H1 (cell line): ENCODE data around the gene TRAP1. TPM values are rescaled to one million over a fixed set of nuclear protein-coding genes. Genes with fewer than 3 reads are reported as not detected.

ENCODE experiments used
- CTCF ChIA-PET: fragments of 300-600 bp; sonication (Branson Sonifier 250); formaldehyde crosslinking; loops from one replicate; lab custom pipeline; 2021; ENCODE audit not compliant: partially characterized antibody; lab: Charles Lee
- POLR2A ChIA-PET: fragments of 300-600 bp; sonication (Branson Sonifier 250); formaldehyde crosslinking; loops from one replicate; lab custom pipeline; 2021; ENCODE audit warnings: inconsistent platforms; ENCODE audit not compliant: partially characterized antibody; lab: Charles Lee
- DNase-seq, 2 experiments: peaks; one replicate each; pipeline versions ENCODE4 v3.0.0 to v3.0.0-alpha.2; 2010 to 2022; ENCODE audit warnings: low spot score in 2 of 2, low read depth in 1 of 2, mixed read lengths in 1 of 2
- FAIRE-seq: peaks from 2 replicates; lab custom pipeline; 2011; peaks lifted over from hg19 to GRCh38; lab: Jason Lieb, UNC
- H2AFZ ChIP-seq: 2 replicates; pipeline ENCODE4 v1.8.1; 2012; ENCODE audit warnings: low read length, inconsistent platforms
- H2AK5ac ChIP-seq: 2 replicates; pipeline ENCODE4 v1.6.1; 2013; ENCODE audit warnings: low read depth, low read length
- H2BK120ac ChIP-seq: replicated peaks from 2 replicates; pipeline ENCODE3; 2013; ENCODE audit warnings: low read depth, low read length, inconsistent platforms
- H2BK12ac ChIP-seq: 2 replicates; pipeline ENCODE4 v1.6.1; 2013; ENCODE audit warnings: low read depth, low read length
- H2BK15ac ChIP-seq: 2 replicates; pipeline ENCODE4 v1.6.1; 2013; ENCODE audit warnings: low read length
- H2BK20ac ChIP-seq: 2 replicates; pipeline ENCODE4 v1.6.1; 2013; ENCODE audit warnings: low read length
- H2BK5ac ChIP-seq: 2 replicates; pipeline ENCODE4 v1.6.1; 2013; ENCODE audit warnings: low read depth, low read length
- H3K14ac ChIP-seq: 2 replicates; pipeline ENCODE4 v1.6.1; 2013; ENCODE audit warnings: inconsistent platforms; ENCODE audit not compliant: insufficient read length
- H3K18ac ChIP-seq: 2 replicates; pipeline ENCODE4 v1.6.1; 2013; ENCODE audit warnings: low read length; ENCODE audit errors: extremely low read depth
- H3K23ac ChIP-seq: 2 replicates; pipeline ENCODE4 v1.6.1; 2013; ENCODE audit warnings: inconsistent platforms; ENCODE audit not compliant: insufficient read length
- H3K23me2 ChIP-seq: 2 replicates; pipeline ENCODE4 v1.6.1; 2013; ENCODE audit warnings: low read depth, low read length
- H3K27ac ChIP-seq: 2 replicates; pipeline ENCODE4 v1.6.1; 2011; ENCODE audit warnings: low read depth, low read length, inconsistent platforms
- H3K27me3 ChIP-seq, 4 experiments: replicated peaks in 1 of 4; 1 replicate in 1 of 4; 2 replicates in 3 of 4; pipeline versions ENCODE4 v1.6.1 to v1.8.1; 2011 to 2013; ENCODE audit warnings: low read length in 3 of 4, mild to moderate bottlenecking in 3 of 4, inconsistent platforms in 2 of 4, mixed read lengths in 2 of 4, moderate library complexity in 1 of 4; ENCODE audit not compliant: control insufficient read depth in 3 of 4, insufficient read depth in 3 of 4; ENCODE audit errors: extremely low read depth in 1 of 4
- H3K36me3 ChIP-seq, 4 experiments: 2 replicates each; pipeline versions ENCODE4 v1.6.1 to v1.8.1; 2011 to 2013; ENCODE audit warnings: mild to moderate bottlenecking in 4 of 4, low read length in 3 of 4, moderate library complexity in 2 of 4, control low read depth in 1 of 4, inconsistent platforms in 1 of 4; ENCODE audit not compliant: insufficient read depth in 4 of 4, control insufficient read depth in 2 of 4
- H3K4ac ChIP-seq: replicated peaks from 2 replicates; pipeline ENCODE3; 2013; ENCODE audit warnings: low read length, low read depth, mixed read lengths, inconsistent platforms; ENCODE audit not compliant: insufficient read length
- H3K4me1 ChIP-seq, 4 experiments: replicated peaks in 1 of 4; 1 replicate in 1 of 4; 2 replicates in 3 of 4; pipeline versions ENCODE4 v1.6.1 to v1.8.1; 2011 to 2013; ENCODE audit warnings: low read length in 3 of 4, inconsistent platforms in 2 of 4, mixed read lengths in 1 of 4; ENCODE audit not compliant: insufficient read depth in 4 of 4, control insufficient read depth in 3 of 4
- H3K4me2 ChIP-seq, 2 experiments: 2 replicates each; pipeline versions ENCODE4 v1.6.1 to v1.8.1; 2011 to 2013; ENCODE audit warnings: low read depth in 2 of 2, low read length in 2 of 2, control low read depth in 1 of 2, inconsistent platforms in 1 of 2, mild to moderate bottlenecking in 1 of 2; ENCODE audit not compliant: insufficient read depth in 1 of 2
- H3K4me3 ChIP-seq, 4 experiments: fragments of 200-600, 300-600 bp in 1 of 4; sonication (generic), shearing (Covaris generic), sonication (Bioruptor Twin) in 1 of 4; 2 replicates each; pipeline versions ENCODE4 v1.5.1 to v1.8.1; 2011 to 2016; ENCODE audit warnings: low read length in 4 of 4, low read depth in 3 of 4, control low read depth in 2 of 4, inconsistent platforms in 2 of 4, mild to moderate bottlenecking in 2 of 4, mixed read lengths in 1 of 4, moderate library complexity in 1 of 4; ENCODE audit not compliant: insufficient read depth in 2 of 4; ENCODE audit errors: extremely low read depth in 1 of 4
- H3K56ac ChIP-seq: replicated peaks from 2 replicates; pipeline ENCODE3; 2013; ENCODE audit warnings: low read depth, mild to moderate bottlenecking, mixed read lengths, low read length, inconsistent platforms; ENCODE audit not compliant: insufficient read length
- H3K79me1 ChIP-seq: 2 replicates; pipeline ENCODE4 v1.6.1; 2013; ENCODE audit warnings: low read depth, low read length, control low read depth
- H3K79me2 ChIP-seq, 2 experiments: 2 replicates each; pipeline versions ENCODE4 v1.6.1 to v1.8.1; 2012 to 2013; ENCODE audit warnings: low read length in 2 of 2, mild to moderate bottlenecking in 2 of 2, inconsistent platforms in 1 of 2; ENCODE audit not compliant: insufficient read depth in 2 of 2, control insufficient read depth in 1 of 2
- H3K9ac ChIP-seq, 4 experiments: replicated peaks in 1 of 4; 1 replicate in 1 of 4; 2 replicates in 3 of 4; pipeline versions ENCODE4 v1.6.1 to v1.8.1; 2011 to 2013; ENCODE audit warnings: low read depth in 3 of 4, low read length in 3 of 4, control low read depth in 2 of 4, mild to moderate bottlenecking in 2 of 4, moderate library complexity in 2 of 4, inconsistent platforms in 1 of 4; ENCODE audit errors: extremely low read depth in 1 of 4
- H3K9me3 ChIP-seq, 2 experiments: 2 replicates each; pipeline versions ENCODE4 v1.6.1 to v1.8.1; 2012 to 2013; ENCODE audit warnings: mild to moderate bottlenecking in 2 of 2, moderate library complexity in 2 of 2, control low read depth in 1 of 2, inconsistent platforms in 1 of 2, low read depth in 1 of 2, low read length in 1 of 2, mixed read lengths in 1 of 2; ENCODE audit not compliant: insufficient read depth in 2 of 2
- H4K20me1 ChIP-seq, 2 experiments: replicated peaks in 1 of 2; 2 replicates each; pipeline versions ENCODE3 to v1.8.1; 2011 to 2013; ENCODE audit warnings: inconsistent platforms in 2 of 2, low read length in 2 of 2, mild to moderate bottlenecking in 1 of 2; ENCODE audit not compliant: insufficient read depth in 2 of 2, control insufficient read depth in 1 of 2
- H4K5ac ChIP-seq: 2 replicates; pipeline ENCODE4 v1.6.1; 2013; ENCODE audit warnings: low read length, low read depth, mixed read lengths, inconsistent platforms; ENCODE audit not compliant: insufficient read length
- H4K8ac ChIP-seq: 2 replicates; pipeline ENCODE4 v1.8.0; 2013; ENCODE audit warnings: mild to moderate bottlenecking, moderate library complexity, low read length, inconsistent platforms; ENCODE audit not compliant: insufficient read depth; ENCODE audit errors: extremely low read depth
- H4K91ac ChIP-seq: replicated peaks from 2 replicates; pipeline ENCODE3; 2013; ENCODE audit warnings: low read length, mixed read lengths, inconsistent platforms; ENCODE audit not compliant: insufficient read length
- CREB1 ChIP-seq: IDR thresholded peaks from 2 replicates; pipeline ENCODE4 v1.6.1; 2012; ENCODE audit warnings: inconsistent platforms
- EZH2 ChIP-seq: fragments of 200-600 bp; sonication (generic); IDR thresholded peaks from 2 replicates; pipeline ENCODE4 v1.7.1; 2012; ENCODE audit warnings: low read depth, mild to moderate bottlenecking, moderate library complexity, low read length, inconsistent platforms; ENCODE audit not compliant: severe bottlenecking
- FOSL1 ChIP-seq: IDR thresholded peaks from 2 replicates; pipeline ENCODE4 v1.6.1; 2011; ENCODE audit warnings: mild to moderate bottlenecking, low read depth, low read length, moderate library complexity; ENCODE audit not compliant: insufficient read depth
- KDM4A ChIP-seq: IDR thresholded peaks from one replicate; pipeline ENCODE4 v1.7.1; 2012; ENCODE audit warnings: low read depth, mild to moderate bottlenecking, moderate library complexity, low read length, inconsistent platforms; ENCODE audit not compliant: severe bottlenecking
- MAFK ChIP-seq: IDR thresholded peaks from 2 replicates; pipeline ENCODE4 v1.6.1; 2012; ENCODE audit warnings: low read depth, mild to moderate bottlenecking, improper control_type of control experiment, low read length
- POLR2A ChIP-seq, 2 experiments: IDR thresholded peaks; 1 replicate in 1 of 2; 2 replicates in 1 of 2; pipeline ENCODE4 v1.6.1; 2011; ENCODE audit warnings: low read depth in 2 of 2, low read length in 2 of 2, mild to moderate bottlenecking in 2 of 2; ENCODE audit errors: control extremely low read depth in 1 of 2
- RFX5 ChIP-seq: IDR thresholded peaks from 2 replicates; pipeline ENCODE4 v1.6.1; 2011; ENCODE audit warnings: low read depth, low read length, improper control_type of control experiment, borderline replicate concordance
- WGBS, 2 experiments: shearing (Covaris generic) in 1 of 2; methylation state at CpG; one replicate each; pipeline versions ENCODE4 v1.1.6 to v1.1.7; 2013 to 2015; ENCODE audit warnings: low lambda C conversion rate in 2 of 2, mixed read lengths in 2 of 2, inconsistent platforms in 1 of 2, low coverage in 1 of 2, missing lambda C conversion rate in 1 of 2; ENCODE audit not compliant: insufficient replicate concordance in 2 of 2, insufficient coverage in 1 of 2, insufficient read length in 1 of 2; ENCODE audit errors: extremely low coverage in 1 of 2, missing lambda C conversion rate in 1 of 2; 5-methylcytosine and 5-hydroxymethylcytosine counted together
- polyA plus RNA-seq, 7 experiments: library from polyadenylated mRNA; depleted of rRNA in 3 of 7; stranded (reverse) in 5 of 7; unstranded in 2 of 7; fragments of >200 nt in 5 of 7; fragments of 200-250 nt in 2 of 7; gene quantifications; 1 replicate in 5 of 7; 2 replicates in 1 of 7; 4 replicates in 1 of 7; pipeline versions ENCODE4 v1.2.1 to v1.2.3, GENCODE V29; 2011 to 2013; ENCODE audit warnings: missing spikeins in 2 of 7, mixed read lengths in 2 of 7
- total RNA-seq: library from RNA; stranded (reverse); fragmentation: NEBNext Ultra II Directional; extraction: Animal tissue kit (Norgen Biotek cat#: 25700); gene quantifications from 2 replicates; pipeline ENCODE4 v1.2.1, GENCODE V29; 2021

TRAP1 gene
- total and polyA plus RNA-seq, 2 of the 8 experiments (the other 6 are each of a cell fraction or from before 2014, with no cell fraction given), result 215 to 283 TPM

DNA sequence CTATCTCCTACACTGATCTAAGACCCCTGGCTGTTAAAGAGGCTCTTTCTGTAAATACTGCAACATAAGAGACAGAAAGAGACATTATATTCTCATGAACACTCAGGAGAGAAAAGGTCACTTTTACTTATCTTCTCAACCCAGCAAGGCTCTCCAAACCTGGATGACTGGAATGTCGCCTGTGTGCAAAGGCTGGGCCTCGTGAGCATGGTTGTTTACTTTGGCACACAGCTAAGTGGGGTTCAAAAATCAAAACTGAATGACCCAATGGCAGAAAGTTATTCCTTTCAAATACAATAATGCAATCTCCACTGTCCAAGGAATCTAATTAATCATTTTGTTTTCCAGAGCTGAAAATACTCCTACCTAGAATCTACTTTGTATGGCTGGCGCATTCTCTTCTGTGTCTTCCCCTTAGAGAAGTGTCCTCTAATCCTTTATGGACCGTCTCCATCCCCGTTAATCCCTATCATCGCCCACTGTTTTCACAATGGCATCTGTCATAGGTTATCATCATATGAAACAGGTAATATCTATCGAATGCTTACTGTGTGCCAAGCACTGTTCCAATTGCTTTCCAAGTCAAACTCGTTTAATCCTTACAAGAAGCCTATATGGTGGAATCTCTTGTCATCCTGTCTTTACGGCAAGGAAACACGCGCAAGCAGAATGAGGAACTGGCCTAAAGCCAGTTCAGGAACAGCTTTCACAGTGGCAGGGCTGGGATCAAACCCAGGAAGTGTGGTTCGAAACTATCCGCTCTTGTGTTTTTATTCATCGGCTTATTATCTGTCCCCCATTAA is 107.2 kb downstream of the TRAP1 start:
- Histone ChIP-seq H4K8ac (no peak overlapping the region), H3K4ac (no peak overlapping the region), H3K9ac (peak overlapping the region in 2 of 4 experiments; percentile 10 to 28; a peak in 2 of 7 replicates), H3K4me2 (peak overlapping the region; percentile 91 to 98), H3K4me1 (peaks cover 0 to 4% (median 0%) of the 10 kb centered on the region in 4 experiments; a peak in 3 of 7 replicates)
- no peak for FAIRE-seq
- no peak for TF ChIP-seq EZH2
- TF ChIP-seq FOSL1, result no peak
- TF ChIP-seq RFX5, result no peak
- no peak for TF ChIP-seq POLR2A (IDR thresholded peaks at IDR 0.05; ENCODE audit: control extremely low read depth in 1 of 2, low read depth in 2 of 2, low read length in 2 of 2)
- no peak for TF ChIP-seq MAFK
- TF ChIP-seq CREB1, result no peak
- no peak for TF ChIP-seq KDM4A
- TF ChIP-seq, all 59 proteins: peak for 0
- H2BK12ac ChIP-seq, result no peak overlapping the region
- H2AFZ ChIP-seq, result no peak overlapping the region
- no peak overlapping the region for H2BK5ac ChIP-seq
- H3K23ac ChIP-seq, result no peak overlapping the region
- peaks cover 0 to 2% of the 10 kb centered on the region in 2 experiments for H4K20me1 ChIP-seq
- H3K18ac ChIP-seq, result no peak overlapping the region
- no peak overlapping the region for H3K14ac ChIP-seq
- WGBS, 2 experiments, result 85% methylated on average over 14 of the region's 14 CpGs; no CpG with 5 or more reads in 1 of the 2 experiments
- H3K27me3 ChIP-seq, result peaks cover 0 to 3% (median 0%) of the 10 kb centered on the region in 4 experiments; a peak in 1 of 7 replicates
- no peak overlapping the region for H2BK15ac ChIP-seq
- ChIA-PET POLR2A (no interaction called here), CTCF (interaction anchor here (1.1 kb wide), 1 partner anchor 100 kb away, joined by 3 read pairs; no protein-coding TSS in a partner anchor)
- H2AK5ac ChIP-seq, result no peak overlapping the region
- no peak overlapping the region for H2BK20ac ChIP-seq
- peaks cover 6% of the 10 kb centered on the region; the same call in 1 of the 2 replicates for H3K23me2 ChIP-seq
- H3K56ac ChIP-seq, result no peak overlapping the region
- peaks cover 8 to 29% of the 10 kb centered on the region in 2 experiments for H3K79me2 ChIP-seq
- no peak for DNase-seq
- no peak overlapping the region for H2BK120ac ChIP-seq
- no peaks in the 10 kb centered on the region for H3K9me3 ChIP-seq
- peaks cover 0 to 6% (median 0%) of the 10 kb centered on the region in 4 experiments; a peak in 3 of 8 replicates for H3K36me3 ChIP-seq
- H3K79me1 ChIP-seq, result peaks cover 4% of the 10 kb centered on the region; the same call in 1 of the 2 replicates
- no peak overlapping the region for H4K5ac ChIP-seq
- H4K91ac ChIP-seq, result no peak overlapping the region
- H3K27ac ChIP-seq, result no peak overlapping the region
- H3K4me3 ChIP-seq, result peak overlapping the region; percentile 77 to 99 (median 80); a peak in 7 of 8 replicates
